GM12801 (cell line): ENCODE results near the gene STN1.

Experiments used
- CTCF ChIP-seq: IDR thresholded peaks from one replicate; pipeline ENCODE4 v1.5.1; 2011; ENCODE audit warnings: control low read depth; ENCODE audit not compliant: insufficient read length; ENCODE audit errors: extremely low read depth

Gene STN1

GRCh38 chr10:103911021-103911459 lies 6.9 kb downstream of the STN1 start:
- no peak for TF ChIP-seq CTCF

DNA sequence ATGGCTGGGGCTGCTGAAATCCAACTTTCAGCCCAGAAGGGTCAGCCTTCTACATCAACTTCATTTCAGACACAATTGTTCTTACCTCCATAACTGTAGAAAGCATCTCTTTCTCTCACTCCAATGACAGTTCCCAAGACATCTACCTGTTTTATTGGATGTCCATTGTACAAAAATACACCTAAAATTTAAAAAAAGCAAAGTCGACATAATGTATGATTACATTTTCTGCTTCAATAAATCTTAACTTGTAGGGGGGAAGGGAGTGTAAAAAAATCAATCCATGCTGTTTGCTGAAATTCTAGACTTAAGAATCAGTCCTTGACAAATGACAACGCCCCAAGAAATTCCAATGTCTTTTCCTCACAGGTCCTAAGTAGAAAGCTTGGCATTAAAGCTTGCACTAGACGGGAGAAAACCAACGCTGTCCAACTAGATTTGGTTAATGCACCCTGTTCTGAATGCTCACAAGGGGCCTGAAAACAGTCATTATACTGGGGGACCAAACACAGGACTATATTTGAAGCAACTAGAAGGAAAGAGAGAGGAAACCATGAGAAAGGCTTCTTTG lies 7.5 kb downstream of the STN1 start:
- no peak for TF ChIP-seq CTCF

- TF ChIP-seq CTCF: no peak
These were observed 12.5 kb downstream of the STN1 start for GRCh38 chr10:103905441-103905840.

DNA sequence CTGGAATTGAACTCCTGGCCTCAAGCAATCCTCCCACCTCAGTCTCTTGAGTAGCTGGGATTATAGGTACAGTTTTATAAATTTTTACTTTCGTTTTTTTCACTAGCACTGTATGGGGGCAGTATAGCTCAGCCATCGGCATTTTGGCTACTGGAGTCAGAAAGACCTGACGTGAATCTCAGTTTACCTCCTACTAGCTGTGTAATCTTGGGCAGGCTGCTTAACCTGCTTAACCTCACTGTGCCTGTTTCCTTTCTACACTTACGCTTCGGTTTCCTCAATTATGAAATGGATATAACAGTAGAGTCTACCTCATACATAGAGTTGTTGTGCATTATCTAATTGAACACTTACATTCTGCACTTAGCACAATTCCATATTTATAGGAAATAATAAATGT lies 16.7 kb downstream of the STN1 start:
- no peak for TF ChIP-seq CTCF

- TF ChIP-seq CTCF: no peak
These were observed 18.7 kb downstream of the STN1 start for GRCh38 chr10:103899312-103899711.

DNA sequence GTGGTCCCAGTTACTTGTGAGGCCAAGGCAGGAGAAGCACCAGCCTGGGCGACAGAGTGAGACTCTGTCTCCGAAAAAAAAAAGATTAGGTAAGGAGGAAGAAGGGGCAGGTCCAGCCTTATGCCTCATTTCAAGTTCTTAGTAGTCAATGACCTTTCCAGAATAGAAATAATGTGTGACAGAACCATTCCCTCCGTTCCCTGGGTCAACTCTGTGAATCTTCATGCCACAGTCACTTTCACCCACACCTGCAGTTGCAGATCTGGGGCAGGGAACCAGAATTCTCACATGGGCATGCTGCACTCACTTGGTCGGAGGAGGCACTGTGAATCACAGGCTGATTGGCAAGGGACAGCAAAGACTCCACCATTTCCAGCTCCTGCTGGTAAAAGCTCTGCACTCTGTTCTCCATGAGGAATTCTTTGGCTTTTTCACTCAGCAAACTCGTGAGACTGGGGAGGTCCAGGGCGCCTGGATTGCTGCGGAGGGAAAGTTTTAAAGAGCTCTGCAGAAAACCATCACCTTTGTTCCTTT lies 20.7 kb downstream of the STN1 start:
- no peak for TF ChIP-seq CTCF

DNA sequence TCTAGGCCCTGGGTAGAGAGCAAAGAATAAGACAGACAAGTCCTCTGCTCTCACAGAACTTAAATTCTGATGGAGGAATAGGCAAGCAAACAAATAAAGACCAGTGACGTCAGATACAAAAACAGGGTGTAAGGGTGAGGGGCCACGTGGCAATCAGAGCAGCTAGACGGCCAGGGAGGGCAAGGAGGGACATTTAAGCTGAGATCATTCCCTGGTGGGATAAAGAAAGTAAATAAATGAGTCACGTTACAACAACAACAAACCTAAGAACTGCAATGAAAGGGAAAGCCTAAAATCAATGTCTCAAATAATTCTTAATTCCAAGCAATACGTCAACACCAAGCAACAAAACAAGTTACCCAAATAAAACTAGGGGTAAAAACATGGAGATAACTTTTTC lies 21.8 kb downstream of the STN1 start:
- TF ChIP-seq CTCF: no peak
